Ovary (tissue), 9 donors: ENCODE data around the gene KIF26B. TPM values are rescaled to one million over a fixed set of nuclear protein-coding genes. Genes with fewer than 3 reads are reported as not detected.

ENCODE experiments used
- DNase-seq, 5 donors: peaks; one replicate each; pipeline ENCODE4 v3.0.0-alpha.2; 2019 to 2020
- H3K27ac ChIP-seq, 2 donors: fragments of 200-600 bp; one replicate each; pipeline versions ENCODE4 v1.5.1 to v1.8.0; 2019 to 2022
- H3K27me3 ChIP-seq: fragments of 200-600 bp; one replicate; pipeline ENCODE4 v1.8.0; 2022
- H3K36me3 ChIP-seq: fragments of 200-600 bp; sonication (generic); one replicate; pipeline ENCODE4 v1.5.1; 2019
- H3K4me1 ChIP-seq: one replicate; pipeline ENCODE4 v1.8.1; 2013; ENCODE audit warnings: mild to moderate bottlenecking, moderate library complexity; ENCODE audit not compliant: insufficient read depth
- H3K4me3 ChIP-seq: fragments of 200-600 bp; sonication (generic); one replicate; pipeline ENCODE4 v1.5.1; 2017
- H3K9me3 ChIP-seq, 2 donors: fragments of 200-600 bp in 1 of 2; sonication (generic) in 1 of 2; one replicate each; pipeline versions ENCODE4 v1.5.1 to v1.8.1; 2013 to 2019; ENCODE audit warnings: mild to moderate bottlenecking in 1 of 2, moderate library complexity in 1 of 2
- EP300 ChIP-seq: sonication (generic); formaldehyde crosslinking; IDR thresholded peaks from one replicate; pipeline ENCODE4 v1.6.1; 2017; ENCODE audit warnings: antibody characterized with exemption
- POLR2A ChIP-seq: fragments of 450-650 bp; IDR thresholded peaks from one replicate; pipeline ENCODE4 v1.6.1; 2017; ENCODE audit warnings: antibody characterized with exemption, mild to moderate bottlenecking, moderate library complexity
- WGBS, 3 donors: extraction: QIAGEN DNeasy Blood & Tissue Kit in 1 of 3; methylation state at CpG; one replicate each; pipeline versions ENCODE4 v1.1.5 to v1.1.7; 2013 to 2017; 5-methylcytosine and 5-hydroxymethylcytosine counted together
- intact Hi-C, 4 donors: fragments of 100-400 bp; cut with DNase I; formaldehyde crosslinking; loops; one replicate each; pipeline versions ENCODE4 v1.11.0 to v1.15.1; 2022 to 2023
- polyA plus RNA-seq, 2 donors: library from polyadenylated mRNA; stranded (reverse); fragments of 200-250 nt in 1 of 2; fragments of 350-450 nt in 1 of 2; fragmentation: Illumina TruSeq in 1 of 2; extraction: RNeasy Lipid Tissue Mini Kit (QIAGEN cat#74804) in 1 of 2; gene quantifications; one replicate each; pipeline ENCODE4 v1.2.3, GENCODE V29; 2013 to 2014
- total RNA-seq, 7 donors: library from RNA; depleted of rRNA in 2 of 7; stranded (reverse); fragments of >200 nt in 2 of 7; fragmentation: NEBNext Ultra II Directional in 3 of 7; extraction: Animal tissue kit (Norgen Biotek cat#: 25700) in 3 of 7; gene quantifications; one replicate each; pipeline versions ENCODE4 v1.1.0 to v1.2.4, GENCODE V29; 2016 to 2023
- TF ChIP-seq, protein P1 (sequence below), 3 donors: fragments of 450-650 bp in 2 of 3; fragments of 200-600 bp in 1 of 3; IDR thresholded peaks; one replicate each; pipeline versions ENCODE4 v1.5.1 to v1.8.0; 2016 to 2022; ENCODE audit warnings: antibody characterized with exemption in 3 of 3, mild to moderate bottlenecking in 1 of 3
- donor health status: DM: no; HTN: no; CAD: no; lungs with moderate emphysema.
- donor health status: DM: no; HTN: no; CAD: no.
- donor health status: Bipolar disorder and iron deficiency.
- donor health status: DM: yes; HTN: yes; CAD: no.
- donor health status: DM: no; HTN: no; CAD: no.
- donor health status: DM: yes; HTN: yes; CAD: no.

Gene KIF26B
- total and polyA plus RNA-seq, 9 donors = 0.28 to 4.0 (median 0.54) TPM

DNA sequence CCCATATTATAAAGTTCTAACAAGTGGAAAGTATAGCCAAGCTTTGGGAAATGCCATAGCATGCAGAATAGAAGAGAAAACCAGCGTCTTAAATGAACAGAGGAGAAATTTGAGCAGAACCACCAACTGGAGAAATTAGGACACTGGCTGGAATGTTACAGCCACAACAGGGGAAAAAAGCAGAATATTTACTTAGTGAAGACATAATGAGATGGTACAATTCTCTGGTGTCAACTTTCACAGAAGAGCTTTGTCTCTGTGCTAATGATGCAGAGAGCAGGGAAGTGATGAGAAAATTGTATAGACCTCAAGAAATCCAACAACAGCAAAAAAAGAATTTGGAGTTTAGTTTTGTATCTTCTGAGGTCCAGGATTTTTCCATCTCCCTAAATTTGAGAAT lies 249.7 kb downstream of the KIF26B start:
- intact Hi-C loops = no loop called here
- H3K9me3 ChIP-seq = no peaks in the 10 kb centered on the region
- no peaks in the 10 kb centered on the region for H3K36me3 ChIP-seq
- WGBS, 3 donors = 74 to 94% (median 82%) methylated on average over 1 of the region's 1 CpG
- H3K4me1 ChIP-seq = no peaks in the 10 kb centered on the region
- no peak for TF ChIP-seq EP300
- no peak overlapping the region for H3K27ac ChIP-seq
- H3K4me3 ChIP-seq = no peak overlapping the region
- no peak for DNase-seq
- no peaks in the 10 kb centered on the region for H3K27me3 ChIP-seq

DNA sequence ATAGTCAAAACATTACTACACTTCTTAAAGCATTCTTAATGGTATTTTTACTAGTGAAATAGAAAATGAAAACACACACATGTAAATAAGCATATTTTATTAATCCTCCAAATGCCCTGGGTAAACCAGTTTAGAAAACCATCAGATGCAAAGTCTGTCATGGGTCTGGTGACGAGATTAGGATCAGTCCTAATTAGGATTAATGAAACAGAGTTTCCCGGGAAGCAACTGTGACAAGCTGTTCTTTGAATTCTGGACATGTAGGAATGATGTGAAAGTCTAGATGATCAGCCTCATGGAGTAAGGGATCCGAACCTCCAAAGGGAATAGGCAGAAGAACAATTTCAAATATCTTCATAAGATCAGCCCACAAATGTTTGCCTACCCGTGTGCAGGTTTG lies 250.2 kb downstream of the KIF26B start:
- no peaks in the 10 kb centered on the region for H3K27me3 ChIP-seq
- H3K4me3 ChIP-seq = no peak overlapping the region
- H3K9me3 ChIP-seq = no peaks in the 10 kb centered on the region
- no peak for DNase-seq
- H3K27ac ChIP-seq = no peak overlapping the region
- 66 to 80% (median 67%) methylated on average over 4 of the region's 4 CpGs for WGBS, 3 donors
- no peaks in the 10 kb centered on the region for H3K36me3 ChIP-seq
- intact Hi-C loops = no loop called here
- TF ChIP-seq EP300 (no peak), POLR2A (no peak)
- TF ChIP-seq, protein P1, sequence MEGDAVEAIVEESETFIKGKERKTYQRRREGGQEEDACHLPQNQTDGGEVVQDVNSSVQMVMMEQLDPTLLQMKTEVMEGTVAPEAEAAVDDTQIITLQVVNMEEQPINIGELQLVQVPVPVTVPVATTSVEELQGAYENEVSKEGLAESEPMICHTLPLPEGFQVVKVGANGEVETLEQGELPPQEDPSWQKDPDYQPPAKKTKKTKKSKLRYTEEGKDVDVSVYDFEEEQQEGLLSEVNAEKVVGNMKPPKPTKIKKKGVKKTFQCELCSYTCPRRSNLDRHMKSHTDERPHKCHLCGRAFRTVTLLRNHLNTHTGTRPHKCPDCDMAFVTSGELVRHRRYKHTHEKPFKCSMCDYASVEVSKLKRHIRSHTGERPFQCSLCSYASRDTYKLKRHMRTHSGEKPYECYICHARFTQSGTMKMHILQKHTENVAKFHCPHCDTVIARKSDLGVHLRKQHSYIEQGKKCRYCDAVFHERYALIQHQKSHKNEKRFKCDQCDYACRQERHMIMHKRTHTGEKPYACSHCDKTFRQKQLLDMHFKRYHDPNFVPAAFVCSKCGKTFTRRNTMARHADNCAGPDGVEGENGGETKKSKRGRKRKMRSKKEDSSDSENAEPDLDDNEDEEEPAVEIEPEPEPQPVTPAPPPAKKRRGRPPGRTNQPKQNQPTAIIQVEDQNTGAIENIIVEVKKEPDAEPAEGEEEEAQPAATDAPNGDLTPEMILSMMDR (IDR thresholded peaks at IDR 0.05) = no peak
- no peaks in the 10 kb centered on the region for H3K4me1 ChIP-seq

DNA sequence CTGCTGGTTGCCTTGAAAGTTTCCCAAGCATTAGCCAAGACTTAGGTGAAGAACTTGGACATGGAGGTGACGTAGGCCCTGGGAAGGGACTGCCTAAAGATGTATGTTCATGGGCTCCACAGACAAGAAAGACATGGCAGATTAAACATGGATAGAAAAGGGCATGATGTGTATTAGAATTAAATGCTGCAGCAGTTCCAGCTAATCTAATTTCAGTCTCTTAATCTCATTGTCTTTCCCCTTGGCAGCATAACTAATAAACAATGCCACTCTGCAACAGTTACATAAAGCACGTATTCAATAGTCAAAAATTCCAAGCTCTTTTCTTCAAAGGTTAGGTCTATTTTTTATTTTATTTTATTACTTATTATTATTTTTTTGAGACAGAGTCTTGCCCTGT lies 251.6 kb downstream of the KIF26B start:
- no peak for DNase-seq
- no peak overlapping the region for H3K27ac ChIP-seq
- no peaks in the 10 kb centered on the region for H3K9me3 ChIP-seq
- no peak for TF ChIP-seq EP300
- TF ChIP-seq, protein P1 (IDR thresholded peaks at IDR 0.05) = no peak
- TF ChIP-seq POLR2A = no peak
- H3K27me3 ChIP-seq = no peaks in the 10 kb centered on the region
- no peaks in the 10 kb centered on the region for H3K4me1 ChIP-seq
- intact Hi-C loops = no loop called here
- H3K4me3 ChIP-seq = no peak overlapping the region
- 93 to 98% (median 98%) methylated on average over 2 of the region's 2 CpGs for WGBS, 3 donors
- no peaks in the 10 kb centered on the region for H3K36me3 ChIP-seq

DNA sequence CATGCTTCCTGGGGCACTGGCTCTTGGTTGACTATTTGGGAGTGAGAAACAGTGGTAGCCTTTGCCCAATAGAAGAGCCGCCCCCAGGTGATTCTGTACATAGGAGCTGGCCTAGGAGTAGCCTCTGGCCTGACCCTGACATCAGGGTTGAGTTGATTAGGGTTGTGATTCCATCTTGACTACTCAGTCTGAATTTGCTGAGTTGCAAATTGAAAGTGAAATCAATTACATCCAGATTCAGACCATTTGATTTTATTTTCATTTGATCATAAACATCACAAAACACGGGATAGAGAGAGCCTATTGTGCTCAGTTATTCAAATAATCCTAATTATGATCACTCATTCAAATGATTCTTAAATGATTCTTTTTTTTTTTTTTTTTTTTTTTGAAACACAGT lies 253.2 kb downstream of the KIF26B start:
- Histone ChIP-seq H3K27me3 (no peaks in the 10 kb centered on the region), H3K36me3 (no peaks in the 10 kb centered on the region), H3K9me3 (no peaks in the 10 kb centered on the region), H3K4me1 (no peaks in the 10 kb centered on the region), H3K27ac (no peak overlapping the region), H3K4me3 (no peak overlapping the region)
- 90 to 99% (median 90%) methylated on average over 2 of the region's 2 CpGs for WGBS, 3 donors
- TF ChIP-seq EP300 = no peak
- TF ChIP-seq POLR2A = no peak
- TF ChIP-seq, protein P1 (IDR thresholded peaks at IDR 0.05) = no peak
- no peak for DNase-seq
- intact Hi-C loops = no loop called here

DNA sequence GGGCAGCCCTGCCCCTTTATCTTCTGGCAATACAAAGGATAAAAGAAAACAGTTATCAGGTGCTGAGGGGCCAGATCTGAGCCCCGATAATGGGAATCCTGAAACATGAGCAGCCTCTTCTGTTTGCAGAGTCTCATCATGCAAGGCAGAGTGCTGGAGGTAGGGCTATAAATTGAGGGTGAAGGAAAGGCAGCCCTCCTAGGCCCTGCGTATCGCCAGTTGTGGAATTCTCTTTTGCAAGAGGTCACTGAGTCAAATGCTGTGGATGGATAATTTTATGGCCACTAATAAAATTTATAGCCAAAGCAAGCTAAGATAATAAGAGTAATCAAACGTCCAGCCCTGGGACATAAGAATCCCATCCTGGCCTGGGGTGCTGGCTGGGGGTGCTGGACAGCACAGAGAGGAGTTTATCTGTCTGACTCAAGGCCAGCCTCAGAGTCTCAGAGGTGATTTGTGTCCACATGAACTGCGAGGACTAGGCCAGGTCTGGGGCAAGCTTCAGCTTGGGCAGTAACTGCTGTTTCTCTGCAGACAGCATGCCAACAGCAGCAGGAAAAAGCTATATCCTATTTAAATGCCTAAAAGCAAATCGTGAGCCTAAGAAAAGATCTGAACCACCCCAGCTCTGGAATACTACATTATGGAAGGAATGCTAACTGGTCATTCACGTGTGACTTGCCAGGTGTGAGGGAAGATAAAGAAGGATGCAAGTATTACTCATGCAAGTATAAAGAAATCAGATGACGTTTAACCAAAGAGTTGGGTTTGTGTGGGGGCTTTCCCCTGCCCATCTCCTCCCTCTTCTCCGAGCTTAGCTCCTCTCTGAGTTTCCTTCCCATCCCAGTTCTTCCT lies 254.8 kb downstream of the KIF26B start:
- H3K4me3 ChIP-seq = no peak overlapping the region
- WGBS, 3 donors = 46 to 66% (median 54%) methylated on average over 9 of the region's 9 CpGs
- no peak overlapping the region for H3K27ac ChIP-seq
- TF ChIP-seq, protein P1 (IDR thresholded peaks at IDR 0.05) = no peak
- TF ChIP-seq EP300 (no peak), POLR2A (no peak)
- H3K4me1 ChIP-seq = no peaks in the 10 kb centered on the region
- intact Hi-C loops = no loop called here
- no peaks in the 10 kb centered on the region for H3K27me3 ChIP-seq
- DNase-seq = no peak
- no peaks in the 10 kb centered on the region for H3K36me3 ChIP-seq
- H3K9me3 ChIP-seq = no peaks in the 10 kb centered on the region
